Spleen (tissue), 11 donors: ENCODE data around the gene PLD2. TPM values are rescaled to one million over a fixed set of nuclear protein-coding genes. Genes with fewer than 3 reads are reported as not detected.

ENCODE experiments used
- DNase-seq: peaks from one replicate; pipeline ENCODE4 v3.0.0-alpha.2; 2020
- H3K27ac ChIP-seq, 8 donors: fragments of 200-600 bp; sonication (generic) in 7 of 8; 1 replicate in 4 of 8; 2 replicates in 4 of 8; pipeline versions ENCODE4 v1.5.0 to v1.8.0; 2016 to 2021; ENCODE audit warnings: inconsistent platforms in 4 of 8, mild to moderate bottlenecking in 4 of 8, moderate library complexity in 1 of 8
- H3K27me3 ChIP-seq, 7 donors: fragments of 200-600 bp; sonication (generic) in 6 of 7; replicated peaks in 1 of 7; 1 replicate in 4 of 7; 2 replicates in 3 of 7; pipeline versions ENCODE4 v1.5.0 to v1.8.0; 2016 to 2021; ENCODE audit warnings: inconsistent platforms in 3 of 7, mild to moderate bottlenecking in 1 of 7
- H3K36me3 ChIP-seq, 6 donors: fragments of 200-600 bp; sonication (generic) in 5 of 6; 1 replicate in 4 of 6; 2 replicates in 2 of 6; pipeline versions ENCODE4 v1.5.0 to v1.8.0; 2016 to 2021; ENCODE audit warnings: inconsistent platforms in 2 of 6
- H3K4me1 ChIP-seq, 6 donors: fragments of 200-600 bp; sonication (generic) in 5 of 6; 1 replicate in 3 of 6; 2 replicates in 3 of 6; pipeline versions ENCODE4 v1.5.0 to v1.8.0; 2016 to 2021; ENCODE audit warnings: inconsistent platforms in 3 of 6
- H3K4me3 ChIP-seq, 8 donors: fragments of 200-600 bp; sonication (generic) in 7 of 8; 1 replicate in 4 of 8; 2 replicates in 4 of 8; pipeline versions ENCODE4 v1.5.0 to v1.8.0; 2016 to 2021; ENCODE audit warnings: inconsistent platforms in 4 of 8, mild to moderate bottlenecking in 4 of 8, moderate library complexity in 2 of 8
- H3K9me3 ChIP-seq, 8 donors: fragments of 200-600 bp; sonication (generic) in 7 of 8; 1 replicate in 4 of 8; 2 replicates in 4 of 8; pipeline versions ENCODE4 v1.5.0 to v1.8.0; 2016 to 2021; ENCODE audit warnings: inconsistent platforms in 4 of 8
- CTCF ChIP-seq, 11 experiments: fragments of 200-600 bp in 7 of 11; fragments of 450-650 bp in 4 of 11; sonication (generic) in 4 of 11; IDR thresholded peaks in 8 of 11; conservative IDR thresholded peaks in 3 of 11; 1 replicate in 7 of 11; 2 replicates in 4 of 11; pipeline versions ENCODE4 v1.4.0 to v1.8.0; 2016 to 2021; ENCODE audit warnings: antibody characterized with exemption in 11 of 11, inconsistent platforms in 4 of 11, mild to moderate bottlenecking in 1 of 11
- POLR2A ChIP-seq, 3 donors: fragments of 450-650 bp; IDR thresholded peaks; one replicate each; pipeline ENCODE4 v1.5.1; 2017; ENCODE audit warnings: antibody characterized with exemption in 3 of 3, mild to moderate bottlenecking in 1 of 3
- POLR2AphosphoS5 ChIP-seq, 3 donors: sonication (generic); formaldehyde crosslinking; IDR thresholded peaks; one replicate each; pipeline ENCODE4 v1.5.1; 2017; ENCODE audit warnings: antibody characterized with exemption in 3 of 3
- WGBS, 5 donors: extraction: QIAGEN DNeasy Blood & Tissue Kit in 3 of 5; methylation state at CpG; one replicate each; pipeline versions ENCODE4 v1.1.5 to v1.1.7; 2013 to 2018; 5-methylcytosine and 5-hydroxymethylcytosine counted together
- intact Hi-C: fragments of 100-400 bp; cut with DNase I; formaldehyde crosslinking; loops from one replicate; pipeline ENCODE4 v1.15.0; 2023; ENCODE audit warnings: low total_unique reads
- polyA plus RNA-seq, 3 donors: library from polyadenylated mRNA; stranded (reverse); fragments of 200-250 nt; gene quantifications; one replicate each; pipeline ENCODE4 v1.2.1, GENCODE V29; 2013
- total RNA-seq, 7 donors: library from RNA; depleted of rRNA in 3 of 7; stranded (reverse); fragments of >200 nt in 3 of 7; fragmentation: NEBNext Ultra II Directional in 4 of 7; extraction: Animal tissue kit (Norgen Biotek cat#: 25700) in 4 of 7; gene quantifications; one replicate each; pipeline versions ENCODE4 v1.1.0 to v1.2.1, GENCODE V29; 2016 to 2021
- donor health status: healthy with polysubstance abuse.
- donor health status: DM: no; HTN: no; CAD: no; lungs with moderate emphysema.
- donor health status: DM: no; HTN: no; CAD: no.
- donor health status: Bipolar disorder and iron deficiency.
- donor health status: healthy.
- donor health status: DM: no; HTN: no; CAD: no.
- donor health status: DM: yes; HTN: yes; CAD: no.

The PLD2 gene
- total and polyA plus RNA-seq, 10 donors, result 6.0 to 42.0 (median 26.1) TPM

DNA sequence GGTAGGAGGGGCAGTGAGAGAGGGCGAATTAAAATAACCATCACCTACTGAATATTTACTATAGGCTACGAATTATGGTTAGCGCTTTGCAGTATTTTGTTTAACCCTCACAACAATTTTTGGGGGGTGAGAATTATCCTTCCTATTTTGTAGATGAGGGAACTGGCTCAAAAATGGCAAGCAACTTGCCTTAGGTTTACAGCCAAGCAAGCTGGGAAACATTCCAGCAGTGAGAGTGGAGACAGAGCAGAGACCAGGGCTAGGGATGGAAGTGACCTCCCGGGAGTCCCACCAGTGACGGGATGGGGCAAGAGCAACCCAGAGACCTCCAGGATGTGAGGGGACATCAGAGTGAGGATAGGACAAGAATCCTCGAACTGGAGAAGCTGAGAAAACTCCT lies 20.4 kb upstream of the PLD2 start:
- H3K4me3 ChIP-seq, result peak overlapping the region in 5 of 8 donors; percentile 3 to 58 (median 10)
- no peak for DNase-seq
- H3K27ac ChIP-seq, result peak overlapping the region in 6 of 8 donors; percentile 2 to 67 (median 40)

DNA sequence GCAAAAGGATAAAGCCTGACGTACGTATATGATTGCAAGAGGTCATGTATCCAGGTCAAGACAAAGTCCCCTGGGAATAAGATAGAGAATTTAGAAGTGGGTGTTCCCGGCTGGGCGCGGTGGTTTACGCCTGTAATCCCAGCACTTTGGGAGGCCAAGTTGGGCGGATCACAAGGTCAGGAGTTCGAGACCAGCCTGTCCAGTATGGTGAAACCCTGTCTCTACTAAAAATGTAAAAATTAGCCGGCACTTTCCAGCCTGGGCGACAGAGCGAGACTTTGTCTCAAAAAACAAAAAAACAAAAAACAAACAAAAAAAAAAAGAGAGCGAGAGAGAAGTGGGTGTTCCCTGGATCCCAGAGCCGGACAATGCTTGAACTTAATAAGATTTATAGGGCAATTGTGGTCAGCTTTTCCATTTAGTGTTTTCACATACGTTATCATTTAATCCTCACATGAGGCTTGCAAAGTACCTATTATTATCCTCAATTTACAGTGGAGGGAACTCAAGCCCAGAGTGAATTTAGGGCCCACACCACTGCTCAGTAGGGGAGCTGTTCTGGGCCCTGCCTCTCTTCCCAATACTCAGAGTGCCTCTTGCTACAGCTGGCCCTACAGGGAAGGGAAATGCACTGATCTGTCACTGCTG lies 18.7 kb upstream of the PLD2 start:
- H3K27ac ChIP-seq, result peak overlapping the region in 2 of 8 donors; percentile 95 to 96
- H3K9me3 ChIP-seq, result no peaks in the 10 kb centered on the region
- H3K4me3 ChIP-seq, result peak overlapping the region in 3 of 8 donors; percentile 68 to 81 (median 76)
- intact Hi-C loops, result loop anchor here (5.0 to 10.0 kb wide), 2 partner anchors 53 to 99 kb away; partner anchors contain the start of genes CXCL16, MED11 and ZMYND15
- H3K27me3 ChIP-seq, result peaks cover 0 to 65% (median 24%) of the 10 kb centered on the region in 7 donors
- TF ChIP-seq POLR2AphosphoS5 (IDR thresholded peaks at IDR 0.05), result no peak
- TF ChIP-seq CTCF (IDR thresholded peaks at IDR 0.05 in 8 of 11, conservative IDR thresholded peaks at IDR 0.05 in 3 of 11), result no peak
- TF ChIP-seq POLR2A (IDR thresholded peaks at IDR 0.05), result no peak
- H3K36me3 ChIP-seq, result no peaks in the 10 kb centered on the region
- peaks cover 24 to 64% (median 50%) of the 10 kb centered on the region in 6 donors for H3K4me1 ChIP-seq
- DNase-seq, result no peak
- 74 to 87% (median 83%) methylated on average over 14 of the region's 14 CpGs for WGBS, 5 donors

More for the DNA sequence above, 20.4 kb upstream of the PLD2 start:
- WGBS, 5 donors, result 11 to 20% (median 16%) methylated on average over 6 of the region's 6 CpGs
- H3K4me1 ChIP-seq, result peaks cover 24 to 68% (median 50%) of the 10 kb centered on the region in 6 donors
- intact Hi-C loops, result loop anchor here (5.0 to 10.0 kb wide), 2 partner anchors 52 to 101 kb away; partner anchors contain the start of genes CXCL16, MED11 and ZMYND15
- TF ChIP-seq POLR2AphosphoS5 (IDR thresholded peaks at IDR 0.05) (no peak), POLR2A (IDR thresholded peaks at IDR 0.05) (no peak), CTCF (IDR thresholded peaks at IDR 0.05 in 8 of 11, conservative IDR thresholded peaks at IDR 0.05 in 3 of 11) (no peak)
- H3K27me3 ChIP-seq, result peaks cover 0 to 83% (median 34%) of the 10 kb centered on the region in 7 donors
- no peaks in the 10 kb centered on the region for H3K36me3 ChIP-seq
- no peaks in the 10 kb centered on the region for H3K9me3 ChIP-seq

DNA sequence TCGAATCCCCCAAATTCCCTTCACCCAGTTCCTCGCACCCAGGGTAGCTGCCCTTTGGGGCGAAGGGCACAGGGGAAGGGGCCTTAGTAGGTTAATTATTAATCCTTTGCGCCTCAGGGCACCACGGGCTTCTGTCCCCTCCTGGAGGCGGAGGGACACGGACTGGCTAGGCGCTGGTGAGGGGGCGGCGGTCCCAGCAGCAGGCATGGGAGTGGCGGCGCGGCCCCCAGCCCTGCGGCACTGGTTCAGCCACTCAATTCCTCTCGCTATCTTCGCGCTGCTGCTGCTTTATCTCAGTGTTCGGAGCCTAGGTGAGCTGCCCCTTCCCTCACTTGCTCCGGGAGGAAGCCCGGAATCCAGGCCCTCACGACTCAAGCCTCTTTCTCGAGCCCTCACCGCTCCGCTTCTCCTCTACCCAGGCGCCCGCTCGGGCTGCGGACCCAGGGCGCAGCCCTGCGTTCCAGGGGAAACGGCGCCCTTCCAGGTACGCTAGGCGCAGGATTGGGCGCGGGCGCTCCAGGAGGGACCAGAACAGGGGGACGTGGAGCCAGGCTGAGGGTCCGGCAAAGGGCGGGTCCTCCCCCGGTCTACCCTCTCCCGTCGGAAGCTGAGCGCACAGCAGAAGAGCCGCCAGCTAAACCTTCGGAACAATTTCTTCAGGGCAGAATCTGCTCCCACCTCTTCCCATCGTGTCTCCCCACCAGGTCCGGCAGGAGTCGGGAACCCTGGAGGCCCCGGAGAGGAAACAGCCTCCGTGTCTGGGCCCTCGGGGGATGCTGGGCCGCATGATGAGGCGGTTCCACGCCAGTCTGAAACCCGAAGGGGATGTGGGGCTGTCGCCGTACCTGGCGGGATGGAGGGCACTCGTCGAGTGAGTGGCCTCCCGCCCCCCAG lies 17.9 kb upstream of the PLD2 start, which contains the start of gene GLTPD2:
Gene GLTPD2, plus strand, starts transcription at position 158 of the 894 bp plus-strand sequence. Its CDS starts 48 bp downstream, at position 206.
- H3K27me3 ChIP-seq, result peaks cover 0 to 58% (median 23%) of the 10 kb centered on the region in 7 donors
- H3K36me3 ChIP-seq, result no peaks in the 10 kb centered on the region
- intact Hi-C loops, result loop anchor here (5.0 to 10.0 kb wide), 2 partner anchors 54 to 98 kb away; partner anchors contain the start of genes CXCL16, MED11 and ZMYND15
- H3K27ac ChIP-seq, result peak within 1 kb of the TSS; percentile 92 to 97 (median 94)
- WGBS, 5 donors, result 29 to 46% (median 35%) methylated on average over 55 to 62 of the region's 62 CpGs
- H3K4me3 ChIP-seq, result peak within 1 kb of the TSS; percentile 57 to 81 (median 68)
- DNase-seq, result no peak
- peaks cover 24 to 64% (median 50%) of the 10 kb centered on the region in 6 donors for H3K4me1 ChIP-seq
- H3K9me3 ChIP-seq, result no peaks in the 10 kb centered on the region
- TF ChIP-seq CTCF (IDR thresholded peaks at IDR 0.05 in 8 of 11, conservative IDR thresholded peaks at IDR 0.05 in 3 of 11) (no peak), POLR2AphosphoS5 (IDR thresholded peaks at IDR 0.05) (no peak), POLR2A (IDR thresholded peaks at IDR 0.05) (no peak)
